ENCODE results near the gene SGK2. TPM values are rescaled to one million over a fixed set of nuclear protein-coding genes. Genes with fewer than 3 reads are reported as not detected.

The SGK2 gene
- polyA plus RNA-seq, 1 of the 3 experiments (the other 2 are of a cell fraction): 0.21 TPM

DNA sequence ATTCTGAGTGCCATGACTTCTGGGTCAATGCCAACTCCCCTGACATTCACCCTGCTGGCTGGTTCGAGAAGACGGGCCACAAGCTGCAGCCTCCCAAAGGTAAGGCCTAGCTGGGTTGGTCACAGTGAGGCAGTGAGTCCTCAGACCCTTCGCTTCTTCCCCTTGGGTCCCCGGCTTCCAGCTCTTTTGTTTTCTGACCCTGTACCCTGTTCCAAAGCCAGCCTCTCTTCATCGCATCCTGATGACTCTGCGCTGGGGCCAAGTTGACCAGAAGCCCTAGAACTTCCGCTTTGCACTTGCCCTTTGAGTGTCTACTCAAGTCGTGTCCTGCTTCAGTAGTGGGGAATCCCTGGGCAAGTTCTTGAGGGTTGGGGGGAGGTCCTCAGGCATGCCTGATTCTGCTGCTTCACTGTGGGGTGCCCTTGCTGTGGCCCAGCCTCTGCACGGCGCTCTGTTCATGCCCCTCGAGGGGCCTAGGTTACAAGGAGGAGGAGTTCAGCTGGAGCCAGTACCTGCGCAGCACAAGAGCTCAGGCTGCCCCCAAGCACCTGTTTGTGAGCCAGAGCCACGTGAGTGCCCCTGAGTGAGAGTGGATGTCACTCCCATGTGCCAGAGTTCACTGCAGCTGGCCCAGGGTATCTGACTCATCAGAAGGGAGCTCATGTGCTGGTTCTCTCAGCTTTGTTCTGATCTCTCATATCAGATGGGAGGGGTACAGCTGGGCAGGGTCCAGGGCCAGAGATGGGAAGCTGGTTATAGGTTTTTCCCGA is 28.3 kb upstream of the SGK2 start:
- Histone ChIP-seq H3K79me2 (ENCODE audit: insufficient read depth) (no peaks in the 10 kb centered on the region), H3K36me3 (replicated peaks in 1 of 2; ENCODE audit: control insufficient read depth in 1 of 2, insufficient read depth in 2 of 2, low read length in 1 of 2) (no peaks in the 10 kb centered on the region), H3K4me1 (ENCODE audit: control insufficient read depth in 1 of 2, insufficient read depth in 2 of 2, low read depth in 1 of 2, low read length in 1 of 2) (peaks cover 0 to 10% of the 10 kb centered on the region in 2 experiments; a peak in 1 of 4 replicates), H2AFZ (ENCODE audit: low read depth) (no peak overlapping the region), H3K4me3 (ENCODE audit: low read depth in 2 of 2, low read length in 1 of 2) (no peak overlapping the region), H4K20me1 (ENCODE audit: insufficient read depth) (no peaks in the 10 kb centered on the region), H3K9me3 (no peaks in the 10 kb centered on the region), H3K27ac (ENCODE audit: low read depth in 2 of 2, low read length in 1 of 2) (no peak overlapping the region), H3K4me2 (no peak overlapping the region), H3K9ac (no peak overlapping the region), H3K9me2 (no peaks in the 10 kb centered on the region), H3K27me3 (ENCODE audit: insufficient read depth) (no peaks in the 10 kb centered on the region), H3F3A (replicated peaks; ENCODE audit: insufficient read depth) (no peaks in the 10 kb centered on the region)
- ChIA-PET CTCF (interaction anchor here (0.9 to 5.4 kb wide), 4 partner anchors 8 to 82 kb away, joined by 3 to 54 read pairs (median 4); partner anchors contain the start of gene IFT52), POLR2A (interaction anchor here (1.4 to 2.3 kb wide), 2 partner anchors 9 to 73 kb away, joined by 3 to 7 read pairs; partner anchors contain the start of gene SRSF6)
- TF ChIP-seq JUND (IDR thresholded peaks at IDR 0.05): no peak
- TF ChIP-seq CHD2 (IDR thresholded peaks at IDR 0.05; ENCODE audit: low read length, partially characterized antibody): no peak
- no peak for TF ChIP-seq POLR2AphosphoS5 (IDR thresholded peaks at IDR 0.05; ENCODE audit: low read depth, low read length)
- no peak for TF ChIP-seq MXI1 (IDR thresholded peaks at IDR 0.05; ENCODE audit: low read depth, low read length)
- TF ChIP-seq MEF2A (IDR thresholded peaks at IDR 0.05; ENCODE audit: borderline replicate concordance, low read depth): no peak
- DNase-seq: no peak
- 82% methylated on average over 11 of the region's 14 CpGs for WGBS (ENCODE audit: low lambda C conversion rate)

DNA sequence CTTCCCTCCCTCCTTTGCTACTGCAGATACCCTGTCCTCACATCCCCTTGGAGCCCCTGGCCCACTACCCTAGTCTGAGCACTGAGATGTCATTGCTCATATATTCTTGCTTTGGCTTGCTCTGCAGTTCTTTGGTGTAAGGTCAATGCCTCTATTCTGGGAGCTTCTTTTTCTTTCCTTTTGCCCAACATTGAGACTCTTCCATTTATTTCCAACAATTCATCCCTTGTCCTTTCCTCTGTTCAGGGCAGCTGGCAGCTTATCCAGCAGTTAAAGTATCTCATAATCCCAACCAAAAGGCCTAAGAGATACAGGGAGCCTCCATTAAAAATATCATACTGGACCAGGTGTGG is 27.8 kb upstream of the SGK2 start:
- Histone ChIP-seq H3K4me3 (ENCODE audit: low read depth in 2 of 2, low read length in 1 of 2) (no peak overlapping the region), H3K9ac (no peak overlapping the region), H2AFZ (ENCODE audit: low read depth) (no peak overlapping the region), H3K9me2 (no peaks in the 10 kb centered on the region), H4K20me1 (ENCODE audit: insufficient read depth) (no peaks in the 10 kb centered on the region), H3K4me1 (ENCODE audit: control insufficient read depth in 1 of 2, insufficient read depth in 2 of 2, low read depth in 1 of 2, low read length in 1 of 2) (peaks cover 0 to 10% of the 10 kb centered on the region in 2 experiments; a peak in 1 of 4 replicates), H3K9me3 (no peaks in the 10 kb centered on the region), H3K79me2 (ENCODE audit: insufficient read depth) (no peaks in the 10 kb centered on the region), H3K4me2 (no peak overlapping the region), H3K27ac (ENCODE audit: low read depth in 2 of 2, low read length in 1 of 2) (no peak overlapping the region), H3K27me3 (ENCODE audit: insufficient read depth) (no peaks in the 10 kb centered on the region), H3F3A (replicated peaks; ENCODE audit: insufficient read depth) (no peaks in the 10 kb centered on the region), H3K36me3 (replicated peaks in 1 of 2; ENCODE audit: control insufficient read depth in 1 of 2, insufficient read depth in 2 of 2, low read length in 1 of 2) (peaks cover 0 to under 1% of the 10 kb centered on the region in 2 experiments)
- no peak for DNase-seq
- ChIA-PET CTCF (interaction anchor here (0.9 to 1.8 kb wide), 3 partner anchors 12 to 82 kb away, joined by 3 to 4 read pairs (median 4); partner anchors contain the start of gene IFT52), POLR2A (interaction anchor here (1.4 to 2.3 kb wide), 2 partner anchors 9 to 73 kb away, joined by 3 to 7 read pairs; partner anchors contain the start of gene SRSF6)
- no peak for TF ChIP-seq GABPA (IDR thresholded peaks at IDR 0.05; ENCODE audit: low read depth)
- TF ChIP-seq, protein P1, sequence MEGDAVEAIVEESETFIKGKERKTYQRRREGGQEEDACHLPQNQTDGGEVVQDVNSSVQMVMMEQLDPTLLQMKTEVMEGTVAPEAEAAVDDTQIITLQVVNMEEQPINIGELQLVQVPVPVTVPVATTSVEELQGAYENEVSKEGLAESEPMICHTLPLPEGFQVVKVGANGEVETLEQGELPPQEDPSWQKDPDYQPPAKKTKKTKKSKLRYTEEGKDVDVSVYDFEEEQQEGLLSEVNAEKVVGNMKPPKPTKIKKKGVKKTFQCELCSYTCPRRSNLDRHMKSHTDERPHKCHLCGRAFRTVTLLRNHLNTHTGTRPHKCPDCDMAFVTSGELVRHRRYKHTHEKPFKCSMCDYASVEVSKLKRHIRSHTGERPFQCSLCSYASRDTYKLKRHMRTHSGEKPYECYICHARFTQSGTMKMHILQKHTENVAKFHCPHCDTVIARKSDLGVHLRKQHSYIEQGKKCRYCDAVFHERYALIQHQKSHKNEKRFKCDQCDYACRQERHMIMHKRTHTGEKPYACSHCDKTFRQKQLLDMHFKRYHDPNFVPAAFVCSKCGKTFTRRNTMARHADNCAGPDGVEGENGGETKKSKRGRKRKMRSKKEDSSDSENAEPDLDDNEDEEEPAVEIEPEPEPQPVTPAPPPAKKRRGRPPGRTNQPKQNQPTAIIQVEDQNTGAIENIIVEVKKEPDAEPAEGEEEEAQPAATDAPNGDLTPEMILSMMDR (IDR thresholded peaks at IDR 0.05): no peak
- no peak for TF ChIP-seq JUND (IDR thresholded peaks at IDR 0.05)
- TF ChIP-seq TEAD4 (IDR thresholded peaks at IDR 0.05; ENCODE audit: borderline replicate concordance, insufficient read depth): no peak
- no peak for TF ChIP-seq SIN3A (IDR thresholded peaks at IDR 0.05; ENCODE audit: borderline replicate concordance, low read depth, low read length)
- TF ChIP-seq MEF2A (IDR thresholded peaks at IDR 0.05; ENCODE audit: borderline replicate concordance, low read depth): no peak
- TF ChIP-seq, protein P2, sequence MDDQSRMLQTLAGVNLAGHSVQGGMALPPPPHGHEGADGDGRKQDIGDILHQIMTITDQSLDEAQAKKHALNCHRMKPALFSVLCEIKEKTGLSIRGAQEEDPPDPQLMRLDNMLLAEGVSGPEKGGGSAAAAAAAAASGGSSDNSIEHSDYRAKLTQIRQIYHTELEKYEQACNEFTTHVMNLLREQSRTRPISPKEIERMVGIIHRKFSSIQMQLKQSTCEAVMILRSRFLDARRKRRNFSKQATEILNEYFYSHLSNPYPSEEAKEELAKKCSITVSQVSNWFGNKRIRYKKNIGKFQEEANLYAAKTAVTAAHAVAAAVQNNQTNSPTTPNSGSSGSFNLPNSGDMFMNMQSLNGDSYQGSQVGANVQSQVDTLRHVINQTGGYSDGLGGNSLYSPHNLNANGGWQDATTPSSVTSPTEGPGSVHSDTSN (IDR thresholded peaks at IDR 0.05): no peak
- TF ChIP-seq, protein P3, sequence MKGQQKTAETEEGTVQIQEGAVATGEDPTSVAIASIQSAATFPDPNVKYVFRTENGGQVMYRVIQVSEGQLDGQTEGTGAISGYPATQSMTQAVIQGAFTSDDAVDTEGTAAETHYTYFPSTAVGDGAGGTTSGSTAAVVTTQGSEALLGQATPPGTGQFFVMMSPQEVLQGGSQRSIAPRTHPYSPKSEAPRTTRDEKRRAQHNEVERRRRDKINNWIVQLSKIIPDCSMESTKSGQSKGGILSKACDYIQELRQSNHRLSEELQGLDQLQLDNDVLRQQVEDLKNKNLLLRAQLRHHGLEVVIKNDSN (IDR thresholded peaks at IDR 0.05; ENCODE audit: borderline replicate concordance, low read depth): no peak
- TF ChIP-seq, protein P4, sequence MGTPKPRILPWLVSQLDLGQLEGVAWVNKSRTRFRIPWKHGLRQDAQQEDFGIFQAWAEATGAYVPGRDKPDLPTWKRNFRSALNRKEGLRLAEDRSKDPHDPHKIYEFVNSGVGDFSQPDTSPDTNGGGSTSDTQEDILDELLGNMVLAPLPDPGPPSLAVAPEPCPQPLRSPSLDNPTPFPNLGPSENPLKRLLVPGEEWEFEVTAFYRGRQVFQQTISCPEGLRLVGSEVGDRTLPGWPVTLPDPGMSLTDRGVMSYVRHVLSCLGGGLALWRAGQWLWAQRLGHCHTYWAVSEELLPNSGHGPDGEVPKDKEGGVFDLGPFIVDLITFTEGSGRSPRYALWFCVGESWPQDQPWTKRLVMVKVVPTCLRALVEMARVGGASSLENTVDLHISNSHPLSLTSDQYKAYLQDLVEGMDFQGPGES (IDR thresholded peaks at IDR 0.05; ENCODE audit: low read depth, low read length): no peak
- TF ChIP-seq RAD21 (IDR thresholded peaks at IDR 0.05; ENCODE audit: low read length): no peak
- TF ChIP-seq FOXM1 (IDR thresholded peaks at IDR 0.05; ENCODE audit: low read depth): no peak
- TF ChIP-seq NRF1 (IDR thresholded peaks at IDR 0.05; ENCODE audit: low read depth, low read length): no peak
- TF ChIP-seq GATA2 (CRISPR knock-in tag; IDR thresholded peaks at IDR 0.05): no peak
- TF ChIP-seq, protein P5, sequence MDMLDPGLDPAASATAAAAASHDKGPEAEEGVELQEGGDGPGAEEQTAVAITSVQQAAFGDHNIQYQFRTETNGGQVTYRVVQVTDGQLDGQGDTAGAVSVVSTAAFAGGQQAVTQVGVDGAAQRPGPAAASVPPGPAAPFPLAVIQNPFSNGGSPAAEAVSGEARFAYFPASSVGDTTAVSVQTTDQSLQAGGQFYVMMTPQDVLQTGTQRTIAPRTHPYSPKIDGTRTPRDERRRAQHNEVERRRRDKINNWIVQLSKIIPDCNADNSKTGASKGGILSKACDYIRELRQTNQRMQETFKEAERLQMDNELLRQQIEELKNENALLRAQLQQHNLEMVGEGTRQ (IDR thresholded peaks at IDR 0.05; ENCODE audit: borderline replicate concordance, low read depth, low read length): no peak
- TF ChIP-seq TCF12 (IDR thresholded peaks at IDR 0.05): no peak
